Astrocyte (in vitro differentiated cells and primary cell): ENCODE data around the gene PAQR4. TPM values are rescaled to one million over a fixed set of nuclear protein-coding genes. Genes with fewer than 3 reads are reported as not detected.

ENCODE experiments used
- DNase-seq: peaks from one replicate; pipeline ENCODE4 v3.0.0-alpha.2; 2010; ENCODE audit warnings: low read depth
- FAIRE-seq: peaks from 2 replicates; lab custom pipeline; 2011; peaks lifted over from hg19 to GRCh38; lab: Jason Lieb, UNC
- H2AFZ ChIP-seq: 2 replicates; pipeline ENCODE4 v1.6.0; 2012; ENCODE audit warnings: low read depth, low read length, inconsistent platforms
- H3K27ac ChIP-seq: 2 replicates; pipeline ENCODE4 v1.5.1; 2011; ENCODE audit warnings: low read depth, low read length, inconsistent platforms
- H3K27me3 ChIP-seq: 2 replicates; pipeline ENCODE4 v1.6.0; 2011; ENCODE audit warnings: low read length, inconsistent platforms; ENCODE audit not compliant: insufficient read depth
- H3K36me3 ChIP-seq: 2 replicates; pipeline ENCODE4 v1.5.1; 2011; ENCODE audit warnings: low read length, inconsistent platforms; ENCODE audit not compliant: insufficient read depth
- H3K4me1 ChIP-seq: 2 replicates; pipeline ENCODE4 v1.5.1; 2011; ENCODE audit warnings: low read length, inconsistent platforms; ENCODE audit not compliant: insufficient read depth
- H3K4me2 ChIP-seq: 2 replicates; pipeline ENCODE4 v1.6.0; 2012; ENCODE audit warnings: low read length, inconsistent platforms
- H3K4me3 ChIP-seq: 2 replicates; pipeline ENCODE4 v1.5.1; 2011; ENCODE audit warnings: low read depth, mild to moderate bottlenecking, low read length, inconsistent platforms; ENCODE audit not compliant: insufficient read depth
- H3K79me2 ChIP-seq: 2 replicates; pipeline ENCODE4 v1.6.0; 2012; ENCODE audit warnings: mild to moderate bottlenecking, low read length, inconsistent platforms; ENCODE audit not compliant: insufficient read depth
- H3K9ac ChIP-seq: 2 replicates; pipeline ENCODE4 v1.6.0; 2012; ENCODE audit warnings: mild to moderate bottlenecking, low read length, inconsistent platforms
- H3K9me3 ChIP-seq: 2 replicates; pipeline ENCODE4 v1.5.1; 2012; ENCODE audit warnings: low read depth, mild to moderate bottlenecking, low read length, inconsistent platforms; ENCODE audit not compliant: insufficient read depth
- H4K20me1 ChIP-seq: 2 replicates; pipeline ENCODE4 v1.6.0; 2012; ENCODE audit warnings: low read length, inconsistent platforms; ENCODE audit not compliant: insufficient read depth
- H3K27ac Mint-ChIP-seq: one replicate; pipeline ENCODE4 v1.8.0; 2021; ENCODE audit warnings: mild to moderate bottlenecking, mixed read lengths; ENCODE audit not compliant: unreplicated experiment
- H3K27me3 Mint-ChIP-seq: one replicate; pipeline ENCODE4 v1.8.0; 2021; ENCODE audit warnings: low read depth, mixed read lengths; ENCODE audit not compliant: unreplicated experiment
- H3K36me3 Mint-ChIP-seq: one replicate; pipeline ENCODE4 v1.8.0; 2021; ENCODE audit warnings: low read depth, mixed read lengths; ENCODE audit not compliant: unreplicated experiment
- H3K4me1 Mint-ChIP-seq: one replicate; pipeline ENCODE4 v1.8.0; 2021; ENCODE audit warnings: low read depth, mixed read lengths; ENCODE audit not compliant: unreplicated experiment
- H3K4me3 Mint-ChIP-seq: one replicate; pipeline ENCODE4 v1.8.0; 2021; ENCODE audit warnings: mild to moderate bottlenecking, moderate library complexity, mixed read lengths; ENCODE audit not compliant: unreplicated experiment
- H3K9me3 Mint-ChIP-seq: one replicate; pipeline ENCODE4 v1.8.0; 2021; ENCODE audit warnings: mild to moderate bottlenecking, mixed read lengths; ENCODE audit not compliant: unreplicated experiment
- EZH2 ChIP-seq: IDR thresholded peaks from 2 replicates; pipeline ENCODE4 v1.6.1; 2012; ENCODE audit warnings: mild to moderate bottlenecking, low read length, inconsistent platforms; ENCODE audit not compliant: insufficient read depth
- total RNA-seq: library from RNA; stranded (reverse); gene quantifications from 2 replicates; pipeline ENCODE4 v1.2.1, GENCODE V29; 2021
- TF ChIP-seq, protein P1 (sequence below): IDR thresholded peaks from 2 replicates; pipeline ENCODE4 v1.5.1; 2011; ENCODE audit warnings: low read depth, mild to moderate bottlenecking, inconsistent platforms, low read length, moderate library complexity; ENCODE audit not compliant: insufficient read depth

The PAQR4 gene
- total RNA-seq, 1 donor from 2014 or later: 4.8 TPM

DNA sequence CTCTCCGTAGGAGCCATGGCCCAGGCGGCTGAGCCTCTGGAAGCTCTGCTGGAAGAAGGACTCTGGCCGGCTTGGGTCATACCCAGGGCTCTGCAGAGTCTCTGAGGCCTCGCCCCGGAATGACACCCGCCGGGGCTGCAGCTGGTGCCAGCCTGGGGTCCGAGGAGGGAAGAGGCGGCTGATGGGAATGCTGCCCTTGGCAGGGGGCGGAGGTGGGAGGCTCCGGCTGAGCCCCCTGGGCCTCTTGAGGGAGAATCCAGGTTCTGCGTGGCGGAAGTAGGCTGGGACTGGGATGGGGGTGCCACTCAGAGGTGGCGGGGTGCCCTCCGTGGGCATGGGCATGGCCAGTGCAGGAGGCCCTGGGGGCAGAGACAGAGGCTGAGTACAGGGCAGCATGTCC, 7.5 kb downstream of the PAQR4 start:
- H3K4me1 Mint-ChIP-seq: peaks cover 1% of the 10 kb centered on the region
- no peaks in the 10 kb centered on the region for H3K27me3 ChIP-seq
- no peak overlapping the region for H3K27ac Mint-ChIP-seq
- no peak for TF ChIP-seq EZH2
- FAIRE-seq (no peak), DNase-seq (no peak)
- H2AFZ ChIP-seq: no peak overlapping the region
- no peak overlapping the region for H3K27ac ChIP-seq
- no peak overlapping the region for H3K9ac ChIP-seq
- peaks cover 17% of the 10 kb centered on the region for H3K4me1 ChIP-seq
- H3K36me3 Mint-ChIP-seq: no peaks in the 10 kb centered on the region
- H4K20me1 ChIP-seq: peaks cover 11% of the 10 kb centered on the region
- H3K9me3 ChIP-seq: no peaks in the 10 kb centered on the region
- H3K9me3 Mint-ChIP-seq: no peaks in the 10 kb centered on the region
- no peak overlapping the region for H3K4me2 ChIP-seq
- no peaks in the 10 kb centered on the region for H3K36me3 ChIP-seq
- H3K4me3 Mint-ChIP-seq: no peak overlapping the region
- H3K4me3 ChIP-seq: no peak overlapping the region
- peaks cover 14% of the 10 kb centered on the region for H3K27me3 Mint-ChIP-seq
- peaks cover 6% of the 10 kb centered on the region for H3K79me2 ChIP-seq

DNA sequence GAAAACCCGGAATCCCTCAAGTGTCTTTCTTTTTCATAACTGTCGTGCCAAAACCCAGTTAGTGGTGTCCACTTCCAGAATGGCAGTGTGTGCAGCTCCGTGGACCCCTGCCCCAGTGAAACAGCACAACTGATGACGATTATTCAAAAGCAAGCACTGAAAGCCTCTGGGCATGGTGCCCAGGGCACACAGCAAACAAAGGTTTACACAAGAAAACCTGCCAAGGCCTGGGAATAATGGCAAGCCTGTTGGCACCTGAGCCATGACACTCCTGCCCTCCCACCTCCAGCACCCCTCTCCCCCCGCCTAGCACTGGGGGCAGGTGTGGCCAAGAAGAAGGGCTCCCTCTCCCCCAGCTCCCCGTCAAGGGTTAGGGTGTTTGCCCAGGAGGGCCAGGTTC, 8.3 kb downstream of the PAQR4 start:
- FAIRE-seq: no peak

DNA sequence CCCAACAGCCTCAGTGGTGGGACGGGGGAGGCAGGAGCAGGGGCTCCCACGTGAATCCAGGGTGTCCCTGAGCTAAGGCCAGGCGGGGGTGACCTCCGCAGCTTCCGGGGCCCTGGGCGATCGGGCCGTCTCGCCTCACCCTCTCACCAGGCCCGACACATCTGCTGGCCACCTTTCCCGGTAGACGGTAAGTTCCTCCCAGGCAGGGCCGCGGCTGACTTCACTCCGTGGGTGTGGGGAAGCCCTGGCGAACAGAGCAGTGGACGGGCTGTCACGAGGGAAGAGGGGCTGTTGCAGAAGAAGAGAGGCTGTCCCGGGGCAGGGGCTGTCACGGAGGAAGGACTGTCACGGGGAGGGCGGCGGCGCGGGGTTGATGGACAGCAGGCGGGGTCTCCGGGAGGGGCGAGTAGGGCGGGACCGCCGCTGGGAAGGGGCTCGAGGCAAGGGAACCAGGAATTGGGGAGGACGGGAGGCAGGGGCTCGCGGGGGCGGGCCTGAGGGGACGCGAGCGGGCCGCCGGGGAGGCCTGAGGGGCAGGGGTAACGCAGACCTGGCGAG, 10.6 kb downstream of the PAQR4 start:
- no peaks in the 10 kb centered on the region for H3K9me3 Mint-ChIP-seq
- FAIRE-seq (no peak), DNase-seq (no peak)
- H3K27me3 Mint-ChIP-seq: peaks cover 10% of the 10 kb centered on the region
- Histone ChIP-seq H3K4me3 (peak overlapping the region; percentile 68), H3K4me2 (peak overlapping the region; percentile 97), H4K20me1 (no peaks in the 10 kb centered on the region), H3K79me2 (peaks cover 6% of the 10 kb centered on the region), H3K27ac (peak overlapping the region; percentile 77), H3K36me3 (no peaks in the 10 kb centered on the region), H3K4me1 (peaks cover 17% of the 10 kb centered on the region), H2AFZ (peak overlapping the region; percentile 97), H3K9me3 (no peaks in the 10 kb centered on the region), H3K9ac (peak overlapping the region; percentile 92), H3K27me3 (no peaks in the 10 kb centered on the region)
- peak overlapping the region; percentile 74 for H3K4me3 Mint-ChIP-seq
- TF ChIP-seq, protein P1, sequence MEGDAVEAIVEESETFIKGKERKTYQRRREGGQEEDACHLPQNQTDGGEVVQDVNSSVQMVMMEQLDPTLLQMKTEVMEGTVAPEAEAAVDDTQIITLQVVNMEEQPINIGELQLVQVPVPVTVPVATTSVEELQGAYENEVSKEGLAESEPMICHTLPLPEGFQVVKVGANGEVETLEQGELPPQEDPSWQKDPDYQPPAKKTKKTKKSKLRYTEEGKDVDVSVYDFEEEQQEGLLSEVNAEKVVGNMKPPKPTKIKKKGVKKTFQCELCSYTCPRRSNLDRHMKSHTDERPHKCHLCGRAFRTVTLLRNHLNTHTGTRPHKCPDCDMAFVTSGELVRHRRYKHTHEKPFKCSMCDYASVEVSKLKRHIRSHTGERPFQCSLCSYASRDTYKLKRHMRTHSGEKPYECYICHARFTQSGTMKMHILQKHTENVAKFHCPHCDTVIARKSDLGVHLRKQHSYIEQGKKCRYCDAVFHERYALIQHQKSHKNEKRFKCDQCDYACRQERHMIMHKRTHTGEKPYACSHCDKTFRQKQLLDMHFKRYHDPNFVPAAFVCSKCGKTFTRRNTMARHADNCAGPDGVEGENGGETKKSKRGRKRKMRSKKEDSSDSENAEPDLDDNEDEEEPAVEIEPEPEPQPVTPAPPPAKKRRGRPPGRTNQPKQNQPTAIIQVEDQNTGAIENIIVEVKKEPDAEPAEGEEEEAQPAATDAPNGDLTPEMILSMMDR: no peak
- TF ChIP-seq EZH2: no peak
- no peak overlapping the region for H3K27ac Mint-ChIP-seq
- H3K36me3 Mint-ChIP-seq: no peaks in the 10 kb centered on the region
- H3K4me1 Mint-ChIP-seq: peaks cover 3% of the 10 kb centered on the region

More for the DNA sequence above, 8.3 kb downstream of the PAQR4 start:
- Histone ChIP-seq H3K9ac (no peak overlapping the region), H3K79me2 (peaks cover 6% of the 10 kb centered on the region), H3K27me3 (no peaks in the 10 kb centered on the region), H3K4me2 (no peak overlapping the region), H3K4me1 (peaks cover 17% of the 10 kb centered on the region), H4K20me1 (peaks cover 6% of the 10 kb centered on the region), H3K4me3 (no peak overlapping the region), H3K9me3 (no peaks in the 10 kb centered on the region), H3K36me3 (no peaks in the 10 kb centered on the region), H2AFZ (no peak overlapping the region), H3K27ac (no peak overlapping the region)
- peaks cover 3% of the 10 kb centered on the region for H3K4me1 Mint-ChIP-seq
- no peak overlapping the region for H3K4me3 Mint-ChIP-seq
- no peak for TF ChIP-seq EZH2
- TF ChIP-seq, protein P1: no peak
- H3K27me3 Mint-ChIP-seq: peaks cover 10% of the 10 kb centered on the region
- H3K9me3 Mint-ChIP-seq: no peaks in the 10 kb centered on the region
- H3K36me3 Mint-ChIP-seq: no peaks in the 10 kb centered on the region
- no peak overlapping the region for H3K27ac Mint-ChIP-seq
- no peak for DNase-seq
